IPS DF 4.7 (cell line): ENCODE results near the gene ITPKB.
"Not testable (repeated sequence)": the region's sequence is repeated elsewhere in the genome, so short reads cannot be mapped to it uniquely, and the experiment has no call there.

Source experiments
- DNase-seq: peaks from one replicate; pipeline ENCODE4 v3.0.0-alpha.2; 2013; ENCODE audit warnings: low spot score; ENCODE audit errors: extremely low read depth

The ITPKB gene

DNA sequence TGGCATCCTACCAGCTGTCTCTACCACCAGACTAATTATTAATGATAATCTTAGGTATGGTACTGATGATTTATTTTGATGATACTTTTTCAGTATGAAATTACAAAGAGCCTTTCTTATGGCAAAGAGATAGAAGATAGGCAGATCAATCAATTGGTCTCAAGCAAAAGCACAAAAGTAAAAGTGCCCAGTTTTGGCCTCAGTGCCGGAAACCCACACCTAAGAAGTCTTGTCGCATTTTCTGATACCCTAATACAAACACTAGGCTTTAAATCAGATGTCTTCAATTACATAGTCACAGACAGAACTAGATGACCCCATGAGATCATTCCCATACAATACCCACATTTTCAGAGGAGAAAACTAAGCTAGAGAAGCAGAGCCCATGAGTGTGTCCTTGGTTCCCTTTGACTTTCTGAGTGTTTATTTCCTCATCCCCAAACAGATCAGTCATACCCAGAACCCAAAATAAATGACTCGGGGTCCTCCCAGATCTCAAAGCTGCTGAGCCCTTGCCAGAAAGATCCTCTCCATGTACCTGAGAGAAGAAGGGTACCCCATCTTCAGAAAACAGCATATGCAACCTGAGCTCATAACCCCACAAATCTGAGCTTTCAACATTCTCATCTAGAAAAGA, 7.7 kb downstream of the ITPKB start:
- DNase-seq: no peak

DNA sequence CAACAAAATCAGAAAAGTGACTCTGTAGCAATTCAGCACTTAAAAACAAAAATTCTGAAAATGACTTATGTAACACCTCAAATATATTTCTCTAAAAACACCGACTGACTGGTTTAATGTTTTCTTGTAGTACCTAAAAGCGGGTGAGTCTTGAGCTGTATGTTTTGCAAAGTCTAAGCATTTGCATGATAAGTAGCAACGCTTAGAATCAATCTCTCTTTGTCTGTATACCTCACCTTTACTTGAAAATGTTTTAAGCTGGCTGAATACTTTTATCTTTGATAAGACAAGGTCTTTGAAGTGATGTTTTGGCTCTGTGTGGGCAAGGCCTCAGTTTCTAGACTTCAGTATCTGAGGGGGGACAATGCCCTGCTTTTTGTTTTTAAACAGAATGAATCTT, 8.2 kb downstream of the ITPKB start:
- DNase-seq: no peak

GRCh38 chr1:226730071-226730470, 9.0 kb downstream of the ITPKB start:
- DNase-seq: no peak

DNA sequence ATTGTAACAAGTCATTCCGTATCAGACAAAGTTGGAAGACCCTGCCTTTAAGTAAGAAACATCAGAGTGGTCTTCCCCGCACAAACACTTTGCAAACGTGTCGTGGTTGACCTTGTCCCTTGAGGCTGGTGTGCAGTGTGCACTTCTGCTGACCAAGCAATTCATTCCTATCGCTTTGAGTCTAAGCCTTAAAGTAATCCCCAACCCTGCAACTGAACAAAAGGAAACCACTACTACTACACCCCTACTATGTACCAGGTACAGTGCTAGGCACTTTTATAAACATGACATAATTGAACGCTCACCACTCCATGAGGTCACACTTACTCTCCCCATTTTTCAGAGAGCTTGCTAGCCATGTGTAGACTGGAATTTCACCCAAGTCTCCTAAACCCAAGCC, 10.6 kb downstream of the ITPKB start:
- no peak for DNase-seq

DNA sequence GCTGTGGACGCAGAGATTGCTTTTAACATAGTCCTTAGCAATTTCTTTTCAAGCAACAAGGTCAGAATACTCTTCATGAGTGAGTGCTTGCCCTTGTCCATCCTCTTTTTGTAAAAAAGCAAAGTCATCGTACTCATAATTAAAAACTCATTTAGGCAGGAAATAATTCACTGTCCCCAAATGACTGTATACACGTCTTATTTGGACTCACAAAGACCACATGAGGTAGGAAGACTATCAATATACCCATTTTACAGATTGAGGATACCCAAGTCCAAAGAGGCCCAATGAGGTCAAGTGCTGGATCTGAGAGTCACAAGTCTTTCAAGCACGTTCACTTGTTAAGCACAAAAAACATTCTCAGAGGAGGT, 13.2 kb downstream of the ITPKB start:
- DNase-seq: no peak

DNA sequence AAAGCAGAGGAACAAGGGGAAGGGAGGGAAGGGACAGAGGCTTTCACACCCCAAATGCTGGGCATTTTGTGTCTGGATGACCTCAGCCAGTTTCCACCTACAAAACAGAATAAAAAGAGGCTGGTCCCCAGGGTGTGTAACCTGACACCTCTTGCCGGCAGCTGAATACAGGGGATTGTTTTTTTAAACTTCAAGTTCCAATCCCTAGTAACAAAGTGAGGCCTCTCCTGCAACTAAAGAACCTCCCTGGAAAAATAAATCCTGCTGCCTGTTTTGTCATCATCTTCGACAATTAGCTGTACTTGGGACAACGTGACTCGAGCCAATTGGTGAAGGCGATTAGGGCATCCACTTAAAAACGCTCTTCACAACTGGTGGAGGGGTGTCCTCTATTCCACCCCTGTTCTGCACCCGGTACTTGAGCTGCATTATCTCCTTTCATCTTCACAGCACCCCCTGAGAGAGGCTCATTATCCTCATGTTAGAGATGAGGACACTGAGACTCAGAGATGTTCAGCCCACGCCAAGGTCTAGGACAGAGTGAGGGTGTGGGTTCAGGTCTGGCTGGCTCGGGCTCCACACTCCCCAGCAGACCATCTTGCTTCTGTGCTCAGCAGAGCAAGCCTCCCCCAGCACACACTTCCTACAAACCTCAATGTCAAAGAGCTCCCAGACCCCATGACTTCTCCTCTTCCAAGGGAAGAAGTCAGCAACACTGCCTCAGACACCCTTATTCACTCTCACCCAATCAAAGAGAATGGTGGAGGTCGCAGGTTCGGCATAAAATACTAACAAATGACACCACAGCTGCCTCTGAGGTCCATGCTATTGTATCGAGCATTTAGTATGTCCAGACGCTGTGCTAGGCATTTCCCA, 15.2 kb downstream of the ITPKB start:
- no peak for DNase-seq

GRCh38 chr1:226722901-226723656, 16.0 kb downstream of the ITPKB start:
- no peak for DNase-seq

DNA sequence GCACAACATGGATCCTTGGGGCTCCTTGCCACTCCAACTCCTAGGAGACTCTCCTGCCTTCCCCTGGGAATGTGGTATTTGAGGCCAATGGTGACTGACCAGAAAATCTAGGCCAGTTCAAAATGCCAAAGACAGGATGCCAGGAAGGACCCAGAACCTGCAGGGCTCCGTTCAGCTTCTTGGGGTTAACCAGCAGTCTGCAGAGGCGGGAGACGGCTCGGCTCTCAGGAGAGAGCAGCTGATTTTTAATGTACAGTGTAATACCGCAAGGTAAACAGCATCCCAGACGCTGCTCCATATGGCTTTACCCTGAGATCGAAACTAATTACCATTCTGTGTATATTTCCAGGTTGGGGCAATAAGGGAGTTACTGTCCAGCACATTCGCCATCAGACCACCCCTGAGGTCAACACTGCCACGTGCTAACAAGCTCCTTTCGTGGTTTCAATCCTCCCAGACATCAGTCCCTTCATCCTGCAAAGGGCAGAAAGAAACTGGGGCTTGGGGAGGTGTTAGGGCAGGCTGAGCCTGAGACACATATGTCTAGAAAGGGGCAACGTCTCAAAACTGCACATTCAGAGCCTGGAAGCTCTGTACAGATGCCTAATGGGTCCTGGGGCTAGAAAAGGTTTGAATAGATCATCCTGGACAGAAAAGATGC, 16.7 kb downstream of the ITPKB start:
- DNase-seq: no peak

DNA sequence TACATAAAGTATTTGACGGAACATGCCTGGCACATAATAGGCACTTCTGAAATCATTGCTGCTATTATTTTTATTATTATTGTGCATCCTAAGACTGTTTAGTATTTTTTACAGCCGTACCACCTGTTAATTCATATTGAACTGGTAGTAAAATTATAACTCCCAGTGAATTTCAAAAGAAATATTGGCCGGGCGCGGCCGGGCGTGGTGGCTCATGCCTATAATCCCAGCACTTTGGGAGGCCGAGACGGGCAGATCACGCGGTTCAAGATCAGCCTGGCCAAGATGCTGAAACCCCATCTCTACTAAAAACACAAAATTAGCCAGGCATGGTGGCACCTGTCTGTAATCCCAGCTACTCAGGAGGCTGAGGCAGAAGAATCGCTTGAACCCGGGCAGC, 18.5 kb downstream of the ITPKB start:
- DNase-seq: not testable (repeated sequence)

DNA sequence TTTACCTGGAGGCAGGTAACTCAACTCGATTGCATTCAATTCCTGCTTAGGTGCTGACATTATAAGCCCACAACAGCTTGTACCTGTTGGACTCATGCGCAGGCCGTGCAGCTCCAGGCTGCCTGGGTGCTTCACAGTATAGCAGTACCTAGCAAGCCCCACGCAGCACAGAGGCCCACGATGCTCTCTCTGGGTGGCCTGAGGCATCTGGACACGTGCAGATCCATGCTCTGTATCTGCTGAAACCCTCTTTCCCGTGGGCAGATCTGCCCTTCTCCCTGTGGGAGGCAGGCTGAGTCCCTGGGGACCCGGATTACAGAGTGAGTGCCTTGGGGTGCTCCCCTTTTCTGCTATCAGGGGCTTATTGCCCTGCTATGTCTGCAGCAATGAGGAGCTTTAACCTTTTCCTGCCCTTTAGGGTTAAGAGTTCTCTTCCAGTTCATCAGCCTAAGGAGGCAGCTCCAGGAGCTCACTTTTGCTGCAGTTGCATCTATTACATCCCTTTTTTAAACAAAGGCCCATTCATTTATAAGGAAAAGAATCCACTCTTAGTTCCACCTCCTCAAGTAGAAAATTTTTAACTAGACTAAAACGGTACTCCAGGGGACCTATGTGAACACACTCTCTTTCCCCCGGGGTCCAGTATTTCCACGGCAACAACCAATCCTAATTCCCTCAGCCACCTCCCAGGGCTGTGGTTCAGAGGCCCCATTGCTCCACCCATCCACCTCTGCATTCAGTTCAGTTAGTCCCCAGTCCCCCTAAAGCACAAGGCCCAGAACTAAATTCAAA, 19.3 kb downstream of the ITPKB start:
- no peak for DNase-seq

GRCh38 chr1:226717256-226717909, 21.7 kb downstream of the ITPKB start:
- DNase-seq: no peak

DNA sequence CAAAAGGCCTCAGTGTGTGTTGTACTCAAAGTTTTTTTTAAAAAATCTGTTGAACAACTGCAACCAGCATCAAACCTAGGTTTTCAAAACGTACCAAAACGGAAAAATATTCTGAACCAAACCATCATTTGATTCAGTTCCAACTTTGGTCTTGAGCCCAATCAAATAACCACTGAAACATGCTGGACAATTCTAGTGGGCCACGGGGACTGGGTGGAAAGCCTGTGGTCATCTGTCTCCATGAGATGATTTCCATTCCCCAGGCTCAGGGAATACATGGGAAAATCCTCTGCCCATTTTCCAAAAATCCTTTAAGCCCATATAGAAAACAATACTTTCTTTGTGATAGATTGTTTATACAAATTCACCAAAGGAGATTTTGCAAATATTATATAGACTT, 22.5 kb downstream of the ITPKB start:
- no peak for DNase-seq

DNA sequence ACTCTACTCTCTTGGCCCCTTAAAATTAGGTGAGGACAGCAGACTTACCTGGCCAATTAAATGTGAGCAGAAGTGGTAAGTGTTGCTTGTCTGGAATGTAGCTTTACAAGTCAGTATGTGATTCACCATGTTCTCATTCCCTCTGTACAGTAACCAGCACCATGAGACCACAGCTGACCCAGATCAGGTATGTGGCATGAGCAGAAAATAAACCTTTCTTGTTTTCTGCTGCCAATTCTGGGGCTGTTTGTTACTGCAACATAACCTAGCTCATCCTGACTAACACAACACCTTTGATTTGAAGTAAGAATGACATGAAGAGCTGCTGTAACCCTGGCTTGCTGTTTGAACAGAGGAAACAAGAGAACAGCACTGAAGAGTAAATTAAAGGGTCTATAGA, 24.9 kb downstream of the ITPKB start:
- no peak for DNase-seq

GRCh38 chr1:226712742-226713419, 26.2 kb downstream of the ITPKB start:
- no peak for DNase-seq

- no peak for DNase-seq
These were observed 26.9 kb downstream of the ITPKB start for GRCh38 chr1:226711976-226712741.

DNA sequence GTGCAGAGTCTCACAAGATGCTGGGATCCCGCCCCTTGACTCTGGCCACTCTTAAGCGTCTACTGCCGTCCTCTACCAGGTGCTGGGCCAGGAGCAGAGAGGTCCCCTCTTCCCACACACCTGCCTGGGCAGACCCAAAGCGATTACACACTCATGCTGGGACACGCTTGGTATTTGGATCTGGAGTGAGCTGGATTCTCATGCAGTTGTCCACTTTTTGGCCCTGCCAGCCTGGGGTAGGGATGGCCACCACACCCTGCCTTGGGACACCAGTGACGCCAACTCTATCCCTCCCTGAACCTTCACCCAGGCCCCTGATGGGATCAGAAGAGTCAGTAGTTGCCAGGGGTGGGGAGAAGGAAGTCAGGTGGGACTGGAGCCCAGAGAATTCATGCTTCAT, 28.6 kb downstream of the ITPKB start:
- no peak for DNase-seq

- no peak for DNase-seq
These were observed 29.1 kb downstream of the ITPKB start for GRCh38 chr1:226709953-226710352.

DNA sequence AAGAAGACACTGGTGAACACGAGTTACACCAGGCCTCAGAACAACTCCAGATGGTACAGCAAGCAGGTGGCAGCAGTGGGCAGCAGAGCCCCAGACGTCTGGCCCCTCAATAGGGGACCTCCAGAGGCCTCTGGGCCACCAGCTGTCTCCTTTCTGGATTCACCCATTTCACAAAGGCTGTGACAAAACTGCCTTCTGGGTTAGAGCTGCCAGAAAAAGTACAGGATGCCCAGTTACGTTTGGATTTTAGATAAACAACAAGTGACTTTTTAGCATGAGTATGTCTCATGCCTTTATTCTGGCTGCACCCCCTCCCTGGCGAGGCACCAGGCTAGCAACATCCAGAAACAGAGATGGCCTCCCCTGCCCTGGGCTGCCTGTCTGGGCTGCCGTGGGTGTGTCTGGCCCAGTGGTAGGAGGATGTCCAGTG, 30.1 kb downstream of the ITPKB start:
- DNase-seq: no peak

DNA sequence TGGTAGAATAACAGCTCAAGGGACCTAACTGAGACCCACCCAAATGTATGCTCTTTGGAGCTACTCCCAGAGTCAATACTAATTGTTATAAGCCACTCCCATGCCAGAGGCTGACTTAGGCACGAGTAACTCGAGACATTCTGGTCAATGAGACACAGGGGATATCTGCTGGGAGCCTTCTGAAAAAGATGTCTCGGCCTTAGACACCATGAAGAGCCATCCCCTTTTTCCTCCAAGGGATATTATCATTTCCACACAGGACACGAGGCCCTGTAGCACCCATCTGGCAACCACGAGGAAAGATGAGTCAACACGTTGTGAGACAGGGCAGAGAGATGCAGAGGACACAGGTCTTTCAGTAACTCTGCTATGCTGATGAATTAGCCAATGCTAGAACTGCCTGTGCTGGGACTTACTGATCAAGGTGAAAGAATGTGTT, 30.7 kb downstream of the ITPKB start:
- no peak for DNase-seq
